Progenitor cell of endocrine pancreas (in vitro differentiated cells): ENCODE data around the gene BTG3. TPM values are rescaled to one million over a fixed set of nuclear protein-coding genes. Genes with fewer than 3 reads are reported as not detected.

Source experiments
- DNase-seq: peaks from one replicate; pipeline ENCODE4 v3.0.0; 2021; ENCODE audit warnings: low spot score; ENCODE audit not compliant: unreplicated experiment
- H3K27ac Mint-ChIP-seq: 2 replicates; pipeline ENCODE4 v1.8.0; 2021; ENCODE audit warnings: mild to moderate bottlenecking, moderate library complexity, mixed read lengths
- H3K27me3 Mint-ChIP-seq: 2 replicates; pipeline ENCODE4 v1.8.0; 2021; ENCODE audit warnings: mixed read lengths
- H3K36me3 Mint-ChIP-seq: 2 replicates; pipeline ENCODE4 v1.8.0; 2022; ENCODE audit warnings: mixed read lengths; ENCODE audit not compliant: insufficient read depth
- H3K4me1 Mint-ChIP-seq: 2 replicates; pipeline ENCODE4 v1.8.0; 2021; ENCODE audit warnings: low read depth, mixed read lengths
- H3K4me3 Mint-ChIP-seq: 2 replicates; pipeline ENCODE4 v1.8.0; 2021; ENCODE audit warnings: low read depth, mild to moderate bottlenecking, moderate library complexity, mixed read lengths
- H3K9me3 Mint-ChIP-seq: 2 replicates; pipeline ENCODE4 v1.8.0; 2021; ENCODE audit warnings: low read depth, mixed read lengths
- CTCF ChIP-seq: fragments of 200-600 bp; sonication (generic); IDR thresholded peaks from one replicate; pipeline ENCODE4 v1.5.0; 2021; ENCODE audit warnings: antibody characterized with exemption, mild to moderate bottlenecking; ENCODE audit not compliant: unreplicated experiment
- total RNA-seq: library from RNA; stranded (reverse); gene quantifications from 2 replicates; pipeline ENCODE4 v1.2.1, GENCODE V29; 2021

The BTG3 gene
- total RNA-seq, 1 donor from 2014 or later, result 29.0 TPM

GRCh38 chr21:17580319-17580718 is 32.4 kb downstream of the BTG3 start:
- no peak overlapping the region for H3K4me3 Mint-ChIP-seq
- DNase-seq, result no peak
- no peaks in the 10 kb centered on the region for H3K27me3 Mint-ChIP-seq
- peak overlapping the region; percentile 80 for H3K27ac Mint-ChIP-seq
- TF ChIP-seq CTCF, result no peak
- H3K36me3 Mint-ChIP-seq, result peaks cover 7% of the 10 kb centered on the region
- no peaks in the 10 kb centered on the region for H3K9me3 Mint-ChIP-seq
- H3K4me1 Mint-ChIP-seq, result peaks cover 15% of the 10 kb centered on the region

- H3K27ac Mint-ChIP-seq, result no peak overlapping the region
- H3K36me3 Mint-ChIP-seq, result peaks cover 7% of the 10 kb centered on the region
Measured at GRCh38 chr21:17578876-17579275, 33.8 kb downstream of the BTG3 start.

GRCh38 chr21:17578162-17578561 is 34.5 kb downstream of the BTG3 start:
- H3K27ac Mint-ChIP-seq, result no peak overlapping the region
- H3K36me3 Mint-ChIP-seq, result peaks cover 7% of the 10 kb centered on the region
- H3K4me1 Mint-ChIP-seq, result peaks cover 15% of the 10 kb centered on the region
- H3K27me3 Mint-ChIP-seq, result no peaks in the 10 kb centered on the region
- no peak for TF ChIP-seq CTCF
- no peaks in the 10 kb centered on the region for H3K9me3 Mint-ChIP-seq
- no peak overlapping the region for H3K4me3 Mint-ChIP-seq
- DNase-seq, result no peak

More at GRCh38 chr21:17578876-17579275, 33.8 kb downstream of the BTG3 start:
- peaks cover 15% of the 10 kb centered on the region for H3K4me1 Mint-ChIP-seq
- no peak for TF ChIP-seq CTCF
- H3K4me3 Mint-ChIP-seq, result no peak overlapping the region
- DNase-seq, result no peak
- H3K9me3 Mint-ChIP-seq, result no peaks in the 10 kb centered on the region
- no peaks in the 10 kb centered on the region for H3K27me3 Mint-ChIP-seq

- no peak for DNase-seq
- H3K9me3 Mint-ChIP-seq, result no peaks in the 10 kb centered on the region
- H3K4me1 Mint-ChIP-seq, result peaks cover 15% of the 10 kb centered on the region
- H3K4me3 Mint-ChIP-seq, result no peak overlapping the region
- no peak for TF ChIP-seq CTCF
- H3K27me3 Mint-ChIP-seq, result no peaks in the 10 kb centered on the region
- peaks cover 7% of the 10 kb centered on the region for H3K36me3 Mint-ChIP-seq
- no peak overlapping the region for H3K27ac Mint-ChIP-seq
Measured at GRCh38 chr21:17577701-17578100, 35.0 kb downstream of the BTG3 start.

- H3K4me1 Mint-ChIP-seq, result peaks cover 13% of the 10 kb centered on the region
- TF ChIP-seq CTCF, result no peak
- no peak overlapping the region for H3K27ac Mint-ChIP-seq
- H3K9me3 Mint-ChIP-seq, result no peaks in the 10 kb centered on the region
- no peak for DNase-seq
- peaks cover 5% of the 10 kb centered on the region for H3K36me3 Mint-ChIP-seq
- H3K27me3 Mint-ChIP-seq, result no peaks in the 10 kb centered on the region
- H3K4me3 Mint-ChIP-seq, result no peak overlapping the region
Measured at GRCh38 chr21:17576080-17576835, 36.4 kb downstream of the BTG3 start.
